T-helper 1 cell (primary cell): ENCODE measurements around the gene ZNF521.

Source experiments
- DNase-seq, 5 donors: peaks; one replicate each; pipeline ENCODE4 v3.0.0-alpha.2; 2012 to 2020

ZNF521 gene

DNA sequence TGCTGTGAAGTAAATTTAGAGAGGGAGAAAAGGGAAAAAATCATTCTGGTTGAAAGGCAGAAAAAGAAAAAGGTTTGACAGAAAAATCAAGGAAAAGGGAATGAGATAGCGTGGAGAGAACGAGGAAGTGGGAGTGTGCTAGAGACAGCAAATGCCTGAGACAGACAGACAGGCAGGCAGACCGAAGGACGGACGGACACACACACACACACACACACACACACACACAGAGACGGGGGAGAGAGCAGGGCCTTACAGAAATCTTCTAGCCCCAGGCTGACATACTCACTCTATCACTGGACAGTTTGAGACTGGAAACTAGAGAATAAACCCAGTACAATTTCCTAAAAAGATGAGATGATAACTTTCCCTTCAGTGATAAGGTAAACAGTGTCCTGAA, 238.4 kb downstream of the ZNF521 start:
- DNase-seq = no peak

DNA sequence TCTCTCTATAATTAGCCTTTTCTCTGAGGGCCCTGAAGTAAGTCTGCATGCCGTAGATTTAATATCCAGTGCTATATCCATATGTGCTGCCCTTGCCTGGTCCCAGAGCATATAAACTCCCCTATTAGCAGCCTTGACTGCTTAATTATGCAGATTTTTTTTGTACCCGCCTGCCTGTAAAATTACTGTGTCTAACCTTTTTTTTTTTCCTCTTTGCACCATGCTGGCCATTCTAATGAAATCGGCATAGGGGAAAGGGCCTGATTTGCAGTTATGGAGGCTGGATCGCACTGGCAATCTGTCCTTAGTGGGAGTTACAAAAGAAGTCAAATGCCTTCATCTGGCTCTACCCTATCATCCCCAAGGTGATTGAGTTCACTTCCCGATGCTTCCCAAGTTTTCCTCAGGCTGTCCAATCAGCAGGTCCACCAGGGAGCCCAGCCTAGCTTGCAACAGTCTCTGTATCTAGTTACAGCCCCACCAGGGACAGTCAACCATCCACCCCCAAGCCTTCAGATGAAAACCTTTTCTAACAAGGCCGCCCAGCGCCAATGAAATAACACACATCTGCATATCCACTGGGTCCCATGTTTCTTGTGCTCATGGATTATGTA, 239.0 kb downstream of the ZNF521 start:
- DNase-seq = no peak

DNA sequence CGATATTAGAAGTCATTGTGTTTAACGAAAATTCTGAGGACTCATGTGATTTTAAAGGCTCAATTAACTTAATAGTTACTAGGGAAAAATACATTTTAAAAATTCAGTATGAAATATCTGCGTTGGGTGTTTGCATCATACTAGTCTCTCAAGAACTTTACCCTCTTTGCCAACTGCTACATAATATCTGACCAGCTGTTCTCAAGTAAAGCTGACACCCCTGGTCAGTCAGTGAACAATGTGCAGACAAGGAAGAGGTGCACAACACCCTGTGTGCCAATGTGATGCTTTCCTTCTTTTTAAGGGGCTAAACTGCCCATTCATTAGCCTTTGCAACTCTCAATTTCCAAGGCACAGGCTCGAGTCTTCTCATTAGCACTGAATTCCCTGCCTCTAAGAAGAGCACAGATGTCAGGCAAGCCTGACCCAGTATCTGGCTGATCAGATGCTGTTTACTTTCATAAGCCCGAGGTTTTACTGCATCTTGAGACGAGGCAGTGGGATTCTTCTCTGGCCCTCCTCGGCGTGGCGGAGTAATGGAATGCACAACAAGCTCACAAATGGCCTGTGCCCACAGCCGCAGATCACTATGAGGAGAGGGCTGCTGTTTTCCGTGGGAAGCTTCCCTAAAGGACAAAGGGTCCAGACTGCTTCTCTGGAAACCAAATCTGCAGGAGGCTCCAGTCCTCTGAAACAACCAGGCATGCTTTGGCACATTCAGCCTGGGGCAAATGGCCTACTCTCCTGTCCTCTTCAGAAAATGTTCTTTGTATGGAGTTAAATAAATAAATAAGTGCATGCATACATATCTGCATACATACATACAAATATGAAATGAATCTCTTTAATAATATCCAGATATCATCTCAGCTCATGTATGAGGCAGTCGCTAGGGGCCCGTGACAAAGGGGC, 240.3 kb downstream of the ZNF521 start:
- no peak for DNase-seq

DNA sequence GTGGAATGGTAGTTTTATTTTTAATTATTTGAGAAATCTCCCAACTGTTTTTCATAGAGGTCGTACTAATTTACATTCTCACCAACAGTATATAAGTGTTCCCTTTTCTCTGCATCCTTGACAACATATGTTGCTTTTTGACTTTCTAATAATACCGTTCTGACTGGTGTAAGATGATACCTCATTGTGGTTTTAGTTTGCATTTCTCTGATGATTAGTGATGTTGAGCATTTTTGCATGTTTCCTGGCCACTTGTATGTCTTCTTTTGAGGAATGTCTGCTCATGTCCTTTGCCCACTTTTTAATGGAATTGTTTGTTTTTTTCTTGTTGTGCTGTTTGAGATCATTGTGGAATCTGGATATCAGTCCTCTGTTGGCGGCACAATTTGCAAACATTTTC, 242.5 kb downstream of the ZNF521 start:
- DNase-seq = no peak

DNA sequence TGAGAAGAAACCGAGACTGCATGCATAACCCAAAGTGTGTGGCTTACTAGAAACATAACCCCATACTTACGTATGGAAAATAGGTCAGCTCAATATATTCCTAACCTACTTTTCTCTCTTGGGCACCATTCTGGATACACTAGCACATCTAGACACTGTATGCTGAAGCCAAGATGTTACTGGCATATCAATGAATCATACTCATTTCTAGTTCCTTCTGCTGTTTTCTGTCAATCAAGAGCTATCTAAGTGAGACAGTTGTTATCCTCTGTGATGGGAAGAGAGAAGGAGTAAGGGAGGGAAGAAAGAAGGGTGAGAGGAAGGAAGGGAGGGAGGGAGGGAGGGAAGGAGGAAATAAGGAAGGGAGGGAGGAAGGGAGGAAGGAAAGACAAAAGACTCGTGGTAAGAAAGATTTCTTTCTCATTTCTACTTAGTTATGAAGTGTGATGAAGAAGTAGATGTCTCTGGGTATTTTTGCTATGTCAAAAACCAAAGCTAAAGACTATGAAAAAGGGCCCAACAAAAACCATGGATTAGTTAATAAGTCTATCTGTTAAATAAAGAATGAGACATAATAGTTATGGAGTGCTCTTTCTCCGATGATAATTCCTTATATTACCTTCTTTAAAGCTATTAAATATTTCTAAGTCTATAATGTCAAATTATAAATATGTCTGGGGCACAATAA, 248.4 kb downstream of the ZNF521 start:
- no peak for DNase-seq

DNA sequence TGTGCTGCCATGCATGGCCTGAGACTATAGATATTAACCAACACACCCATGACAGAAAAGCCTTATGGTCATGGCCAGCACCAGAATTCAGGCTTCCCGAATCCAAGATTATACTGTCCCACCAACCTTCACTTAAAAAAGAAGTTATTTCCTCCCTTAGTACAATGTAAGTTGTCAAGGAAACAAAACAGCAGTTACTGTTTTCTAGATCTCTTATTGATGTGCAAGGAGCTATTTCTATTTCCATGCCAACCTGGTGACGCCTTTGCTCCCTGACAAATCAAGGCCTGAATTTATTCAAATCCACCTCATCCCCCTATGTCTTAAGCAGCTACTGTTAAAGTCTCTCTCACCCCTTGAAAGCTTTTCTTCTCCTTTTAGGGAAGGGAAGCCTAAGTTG, 249.3 kb downstream of the ZNF521 start:
- DNase-seq = no peak

DNA sequence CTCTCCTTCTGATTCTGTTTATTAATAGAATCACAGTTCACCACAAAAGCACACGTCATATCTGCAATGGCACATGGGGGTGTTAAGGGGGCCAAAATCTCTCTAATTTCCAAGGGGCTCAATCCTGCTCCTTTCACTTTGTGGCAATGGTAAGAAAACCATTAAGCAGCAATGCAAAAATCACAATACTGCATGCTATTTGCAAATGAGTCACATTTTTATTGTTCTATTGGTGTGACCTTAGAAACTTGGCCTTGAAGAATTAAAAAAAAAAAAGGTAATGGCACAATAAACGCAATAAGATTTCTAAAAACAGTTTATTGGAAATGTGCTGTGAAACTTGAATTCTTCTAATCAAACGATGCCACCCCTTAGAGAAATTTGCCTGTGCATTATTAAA, 251.5 kb downstream of the ZNF521 start:
- DNase-seq = no peak

DNA sequence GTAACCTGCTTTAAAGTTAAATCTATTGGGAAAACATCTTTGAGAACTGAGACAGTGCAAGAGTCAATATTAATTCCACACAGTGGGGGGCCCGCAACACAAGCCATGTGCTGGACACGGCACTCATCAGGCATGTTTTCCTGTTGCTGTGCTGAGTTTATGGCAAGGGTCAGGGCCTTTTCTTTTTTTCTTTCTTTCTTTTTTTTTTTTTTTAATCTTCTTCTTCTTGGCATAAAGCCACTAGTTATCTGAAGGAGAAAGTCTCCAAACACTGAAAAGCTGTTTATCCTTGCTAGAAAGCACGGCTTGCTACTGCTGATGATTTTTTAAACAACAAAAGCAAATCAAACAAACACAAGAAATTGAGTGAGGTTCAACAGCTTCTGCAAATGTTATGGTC, 252.1 kb downstream of the ZNF521 start:
- DNase-seq = no peak

DNA sequence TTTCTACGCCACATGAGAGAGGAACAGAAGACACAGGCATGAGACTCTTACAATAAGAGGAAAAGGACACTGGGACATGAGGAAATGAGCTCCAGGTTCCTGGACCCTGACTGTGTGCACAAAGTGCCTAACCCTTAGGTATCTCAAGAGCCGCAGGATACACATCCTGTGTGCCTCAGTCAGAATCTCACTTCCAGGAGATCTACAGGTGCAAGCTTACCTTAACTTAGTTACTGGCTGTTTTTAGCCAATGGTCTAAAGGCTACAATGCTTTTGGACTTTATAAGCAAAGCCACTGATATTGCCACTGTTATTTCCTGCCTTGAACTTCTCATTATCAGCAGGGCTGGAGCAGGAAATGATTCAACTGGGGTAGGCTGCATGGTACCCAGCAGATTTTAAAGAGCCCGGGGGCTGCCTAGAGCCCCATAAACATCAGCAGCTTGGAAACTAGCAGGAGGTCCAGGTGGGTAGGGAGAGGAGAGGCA, 254.4 kb downstream of the ZNF521 start:
- DNase-seq = no peak

DNA sequence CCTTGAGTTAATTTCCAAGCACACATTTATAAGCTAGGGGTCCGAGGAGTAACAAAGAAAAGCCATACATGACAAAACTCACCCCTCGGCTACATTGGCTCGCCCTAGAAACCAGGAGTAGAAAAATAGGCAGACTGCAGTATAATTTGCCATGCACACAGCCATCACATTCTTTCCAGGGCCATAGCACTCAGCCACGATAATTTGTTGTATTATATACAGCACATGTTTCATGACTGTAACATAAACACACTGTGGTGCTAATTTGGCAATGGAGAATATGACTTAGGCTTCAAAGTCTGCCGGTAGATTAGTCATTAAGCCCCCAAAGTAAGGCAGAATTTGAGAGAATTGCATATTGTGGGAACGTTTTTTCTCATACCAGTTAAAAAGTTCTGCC, 254.9 kb downstream of the ZNF521 start:
- DNase-seq = no peak

DNA sequence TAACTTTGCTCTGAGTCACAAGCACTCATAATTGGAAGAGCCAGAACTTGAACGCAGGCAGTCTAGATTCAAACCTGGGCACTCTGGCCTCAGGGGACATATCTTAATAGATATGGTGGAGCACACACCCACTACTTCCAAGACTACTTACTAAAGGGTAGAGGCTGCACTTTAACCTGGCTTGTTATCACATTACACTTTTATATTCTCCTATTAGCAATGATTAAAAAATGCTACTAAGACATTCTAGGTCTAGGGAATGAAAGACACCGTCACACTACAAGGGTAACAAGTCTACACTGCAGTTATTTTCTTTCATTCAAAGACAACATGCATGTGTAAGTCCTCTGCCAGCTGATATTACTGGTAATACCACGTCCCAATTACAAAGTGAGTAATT, 258.8 kb downstream of the ZNF521 start:
- DNase-seq = no peak

DNA sequence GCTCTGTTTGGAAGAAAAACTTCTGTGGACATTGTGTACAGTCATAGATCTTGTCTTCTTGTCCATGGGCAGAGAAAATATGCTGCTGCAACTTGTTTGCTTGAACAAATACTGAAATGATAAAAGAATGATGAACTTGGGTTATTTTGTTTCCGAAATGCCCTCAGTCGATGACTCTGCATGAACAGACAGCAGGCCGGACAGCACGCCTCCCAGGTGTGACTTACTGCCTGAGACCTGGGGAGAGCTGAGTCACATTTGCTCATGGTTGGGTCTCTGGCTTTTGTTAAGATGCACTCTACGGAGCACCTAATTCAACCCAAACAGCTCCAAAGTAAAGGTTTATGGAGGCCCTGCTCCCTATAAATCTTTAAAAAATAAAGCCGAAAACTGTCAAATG, 262.5 kb downstream of the ZNF521 start:
- DNase-seq = no peak

DNA sequence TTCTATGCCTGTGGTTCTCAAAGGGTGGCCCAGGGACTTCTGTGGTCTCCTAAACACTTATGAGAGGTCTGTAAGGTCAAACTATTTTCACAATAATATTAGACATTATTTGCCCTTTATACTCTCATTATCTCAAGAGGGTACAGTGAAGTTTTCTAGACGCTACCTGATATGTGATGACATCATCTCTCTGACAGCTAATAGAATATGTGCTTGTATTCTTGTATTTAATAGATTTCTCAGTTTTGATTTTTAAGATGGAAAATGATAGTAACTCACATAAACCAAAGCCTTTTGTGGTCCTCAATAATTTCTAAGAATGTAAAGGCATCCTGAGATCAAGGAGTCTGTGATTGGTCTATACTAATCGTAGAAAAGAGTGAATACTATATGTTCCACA, 265.1 kb downstream of the ZNF521 start:
- no peak for DNase-seq

DNA sequence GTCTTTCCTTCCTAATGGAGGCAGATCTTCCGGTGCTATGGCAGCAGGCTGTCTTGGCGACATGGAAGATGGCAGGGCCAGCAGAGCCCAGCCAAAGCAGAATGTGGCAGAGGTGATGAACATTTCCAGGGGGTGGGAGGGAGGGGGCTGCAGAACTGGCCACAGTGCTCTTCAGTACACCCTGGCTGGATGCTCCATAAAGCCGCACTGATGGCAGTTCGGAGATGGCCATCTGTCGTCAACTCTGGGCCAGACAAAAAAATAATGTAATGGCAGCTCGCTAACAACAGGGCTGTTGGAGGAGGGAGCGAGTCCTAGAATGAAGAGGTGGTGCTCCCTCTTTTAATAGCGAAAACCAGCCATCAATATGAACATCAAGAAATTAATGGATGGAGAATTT, 271.0 kb downstream of the ZNF521 start:
- DNase-seq = no peak

DNA sequence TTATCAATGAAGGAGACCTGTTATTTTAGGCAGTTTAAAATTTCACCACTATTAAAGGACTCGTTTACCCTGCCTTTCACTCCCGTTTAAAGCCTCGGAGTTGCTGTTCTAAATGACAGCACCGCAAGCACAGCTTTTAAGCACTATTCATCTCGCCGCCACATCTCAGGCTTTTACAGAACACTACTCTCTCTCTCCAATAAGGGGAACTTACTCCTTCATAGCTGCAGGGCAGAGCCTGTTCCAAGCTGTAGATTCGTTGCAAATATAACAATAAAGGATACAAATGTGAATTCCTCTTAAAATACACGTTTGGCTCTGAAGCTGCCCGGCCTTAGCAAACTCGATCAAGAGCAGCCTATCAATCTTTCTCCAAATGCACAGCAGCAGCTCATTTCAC, 271.8 kb downstream of the ZNF521 start:
- no peak for DNase-seq

DNA sequence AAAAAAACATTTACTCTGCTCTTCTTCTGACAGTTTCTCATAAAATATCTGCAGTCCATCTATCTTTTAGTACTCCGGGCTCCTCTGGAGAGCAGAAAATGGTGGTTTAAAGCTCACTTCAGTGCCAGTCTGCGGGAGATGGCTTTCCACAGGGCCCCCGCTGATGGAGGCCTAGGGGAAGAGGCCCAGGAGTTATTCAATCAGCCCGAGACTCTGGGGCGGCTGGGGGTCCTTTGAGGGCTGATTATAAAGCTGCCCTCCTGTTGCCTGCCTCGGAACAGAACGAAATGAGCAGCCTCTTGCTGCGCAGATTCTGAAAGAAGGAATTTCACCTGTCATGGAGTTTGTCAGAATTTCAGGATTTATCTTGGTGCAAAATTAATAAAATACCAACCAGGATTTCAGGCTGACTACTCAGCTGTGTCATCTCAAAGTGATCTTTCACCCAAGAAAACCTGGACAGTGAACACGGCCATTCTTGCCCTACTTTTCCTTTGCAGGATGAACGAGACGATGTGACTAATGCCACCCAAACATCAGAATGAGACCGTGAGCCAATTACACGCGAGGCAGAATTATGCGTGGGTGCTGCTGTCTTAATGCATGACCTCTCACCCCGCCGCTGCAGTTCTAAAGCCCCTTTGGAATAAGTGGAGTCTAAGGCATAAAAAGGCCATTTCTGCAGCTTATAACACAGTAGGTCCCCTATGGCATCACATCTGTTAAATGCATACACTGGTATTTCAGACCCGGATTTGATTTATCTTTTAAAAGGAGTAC, 273.8 kb downstream of the ZNF521 start:
- no peak for DNase-seq

DNA sequence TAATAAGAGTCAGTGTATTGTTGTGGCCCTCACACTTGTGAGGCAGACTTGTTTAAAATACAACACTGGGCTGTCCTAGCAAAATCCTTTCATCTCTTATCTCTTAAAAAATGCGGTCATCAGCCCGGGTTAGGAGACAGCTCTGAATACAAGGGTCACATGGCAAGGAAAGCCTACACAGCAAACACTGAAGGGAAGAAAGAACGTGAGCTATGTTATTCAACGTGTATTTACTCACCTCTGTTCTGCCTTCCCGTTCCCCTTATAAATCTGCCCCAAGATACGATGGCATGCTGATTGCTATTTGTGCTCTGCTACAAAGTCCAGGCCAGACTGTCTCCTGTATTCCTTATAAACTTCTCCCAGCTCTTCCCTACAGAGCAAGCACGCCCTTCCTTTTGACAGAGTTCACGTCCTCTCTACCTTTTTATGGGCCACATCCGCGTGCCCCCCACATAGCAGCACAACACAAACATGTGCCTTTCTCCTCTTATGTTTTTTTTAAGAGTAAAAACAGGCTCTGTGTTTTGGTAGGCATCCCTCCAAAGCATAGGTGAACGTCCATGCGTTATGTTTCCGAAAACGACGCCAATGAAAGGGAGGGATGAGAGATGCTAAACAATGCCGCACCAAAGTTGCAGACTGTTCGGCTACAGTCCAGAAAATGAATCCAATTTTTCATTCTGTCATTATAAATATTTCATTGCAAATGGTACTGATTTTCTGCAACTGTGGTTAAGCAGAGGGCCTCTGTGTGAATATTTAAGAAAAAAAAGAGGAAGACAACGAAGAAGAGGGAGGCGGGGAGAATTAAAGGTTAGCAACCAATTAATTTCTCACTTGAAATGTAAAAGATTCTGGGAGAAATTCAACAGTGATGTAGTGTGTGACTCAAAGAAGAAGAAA, 274.7 kb downstream of the ZNF521 start:
- no peak for DNase-seq

DNA sequence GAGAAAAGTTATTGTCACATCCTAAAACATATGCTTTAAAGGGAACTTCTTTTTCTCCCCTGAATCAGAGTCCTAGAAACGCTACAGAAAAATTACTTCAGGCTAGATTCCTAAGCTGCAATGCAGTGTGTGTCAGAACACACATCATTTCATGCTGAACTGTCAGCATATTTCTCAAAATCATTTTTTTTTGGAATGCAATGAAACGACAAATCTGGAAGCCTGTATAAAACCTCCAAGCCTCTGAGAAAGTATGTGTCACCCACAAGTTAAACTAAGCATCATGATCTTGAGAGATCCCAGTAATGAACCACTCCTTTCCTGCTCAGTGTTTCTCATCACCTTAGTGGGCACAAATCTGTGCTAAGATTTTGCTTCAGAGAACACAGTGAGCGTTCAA, 276.2 kb downstream of the ZNF521 start:
- no peak for DNase-seq

DNA sequence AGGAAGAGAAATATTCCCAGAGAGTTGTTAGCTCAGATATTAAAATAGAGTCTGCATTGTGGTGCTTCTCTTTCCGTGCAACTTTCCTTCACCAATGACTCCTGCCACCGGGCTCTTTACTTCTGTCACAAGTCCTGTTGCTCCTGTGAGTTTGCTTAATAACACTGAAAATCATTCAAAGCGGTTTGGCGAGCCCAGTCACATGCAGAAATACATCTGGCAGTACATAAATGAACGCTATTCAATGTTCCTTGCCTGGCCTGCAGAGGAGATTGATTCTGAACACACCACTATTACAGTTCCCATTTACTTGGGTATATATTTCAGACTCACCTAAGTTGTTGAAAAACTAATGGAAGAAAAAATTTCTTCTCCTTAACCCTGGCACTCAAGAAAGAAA, 276.6 kb downstream of the ZNF521 start:
- DNase-seq = no peak

DNA sequence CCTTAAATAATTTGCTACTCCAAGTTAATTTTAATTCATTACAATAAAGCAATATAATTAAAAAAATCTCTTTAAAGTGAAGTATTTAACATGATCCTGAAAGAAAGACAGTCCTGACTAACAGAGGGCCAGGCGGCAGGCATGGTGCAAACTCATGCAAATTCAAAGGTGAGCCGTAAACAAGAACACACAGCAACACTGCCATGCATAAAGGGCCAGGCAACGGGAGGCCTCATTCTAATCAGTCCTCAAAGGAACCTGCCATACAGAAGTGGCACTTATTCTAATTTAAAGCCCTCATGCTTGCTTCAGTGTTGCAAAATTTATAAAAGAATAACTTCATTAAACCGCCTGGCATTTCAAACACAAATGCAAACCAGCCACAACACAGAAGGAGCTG, 277.0 kb downstream of the ZNF521 start:
- DNase-seq = no peak

DNA sequence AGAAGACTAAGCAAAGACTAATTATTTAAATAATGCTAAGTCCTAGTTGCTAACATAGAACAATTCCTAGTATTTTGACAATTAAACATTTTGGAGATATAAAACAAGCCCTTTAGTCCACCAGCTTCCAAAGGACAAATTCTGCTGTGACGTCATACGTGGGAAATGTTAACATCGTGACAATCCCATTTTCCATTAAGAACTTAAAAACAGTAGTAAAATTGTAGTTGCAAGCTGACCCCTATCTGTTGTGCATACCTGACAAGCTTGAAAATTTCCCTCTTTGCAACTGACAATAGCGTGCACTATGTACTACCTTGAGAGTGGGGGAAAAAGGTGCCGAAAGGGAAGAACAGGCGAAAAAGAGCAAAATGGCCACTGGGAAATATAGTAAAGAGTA, 279.8 kb downstream of the ZNF521 start:
- DNase-seq = no peak
